Brain pericyte (primary cell): Measurements from ENCODE around the gene RAP1GAP.

Experiments
- DNase-seq: peaks from one replicate; pipeline ENCODE4 v3.0.0-alpha.2; 2012; ENCODE audit warnings: low read depth, low spot score

The RAP1GAP gene

GRCh38 chr1:21662426-21663247 is 6.5 kb downstream of the RAP1GAP start:
- DNase-seq = no peak

- no peak for DNase-seq
These were observed 7.3 kb downstream of the RAP1GAP start for GRCh38 chr1:21661886-21662285.

GRCh38 chr1:21659924-21660326 is 9.2 kb downstream of the RAP1GAP start:
- DNase-seq = no peak

- no peak for DNase-seq
These were observed 9.8 kb downstream of the RAP1GAP start for GRCh38 chr1:21659099-21659923.

- DNase-seq = no peak
These were observed 11.5 kb downstream of the RAP1GAP start for GRCh38 chr1:21657456-21658190.

DNA sequence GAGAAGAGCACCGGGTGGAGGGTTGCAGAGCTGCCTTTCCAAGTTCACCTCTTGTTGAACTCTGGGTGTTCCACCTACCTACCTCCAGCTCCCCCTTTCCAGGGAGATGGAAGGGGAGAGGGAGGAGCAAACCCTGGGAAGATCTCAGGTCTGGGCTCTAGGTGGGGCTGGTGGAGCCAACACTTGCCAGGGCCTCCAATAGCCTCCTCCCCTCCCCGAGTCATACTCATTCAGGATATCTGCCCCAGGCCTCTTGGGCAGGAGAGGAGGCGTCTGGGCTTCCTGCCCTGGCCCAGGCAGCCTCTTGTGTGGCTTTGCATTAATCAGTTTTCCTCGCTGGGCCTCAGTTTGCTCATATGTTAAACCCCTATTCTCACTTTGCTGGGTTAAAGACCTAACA is 13.4 kb downstream of the RAP1GAP start:
- no peak for DNase-seq

DNA sequence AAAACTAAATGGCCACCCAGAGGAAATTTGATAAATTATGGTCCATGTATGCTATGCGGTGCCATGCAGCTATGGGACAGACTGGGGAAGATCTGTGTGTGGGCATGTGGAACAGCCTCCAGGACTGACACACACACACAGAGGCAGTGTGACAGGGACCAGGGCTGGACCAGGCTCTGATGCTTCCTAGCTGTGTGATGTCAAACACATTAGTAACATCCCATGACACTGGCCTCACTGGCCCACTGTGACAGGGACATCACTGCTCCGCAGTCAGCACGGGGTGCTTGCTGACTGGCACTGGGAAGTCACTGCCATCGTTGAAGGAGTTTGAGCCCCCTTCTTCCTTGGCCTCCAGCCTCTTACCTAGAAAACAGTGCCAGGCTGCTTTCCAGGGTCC is 13.9 kb downstream of the RAP1GAP start:
- DNase-seq = no peak

- DNase-seq = no peak
These were observed 14.9 kb downstream of the RAP1GAP start for GRCh38 chr1:21654209-21654608.

GRCh38 chr1:21653744-21654100 is 15.4 kb downstream of the RAP1GAP start:
- DNase-seq = no peak

- DNase-seq = no peak
These were observed 16.0 kb downstream of the RAP1GAP start for GRCh38 chr1:21652937-21653743.

GRCh38 chr1:21652101-21652936 is 16.8 kb downstream of the RAP1GAP start:
- DNase-seq = no peak

GRCh38 chr1:21651214-21652042 is 17.7 kb downstream of the RAP1GAP start:
- no peak for DNase-seq

- DNase-seq = no peak
These were observed 18.8 kb downstream of the RAP1GAP start for GRCh38 chr1:21650400-21650799.

GRCh38 chr1:21649315-21649714 is 19.8 kb downstream of the RAP1GAP start:
- no peak for DNase-seq

GRCh38 chr1:21648791-21649190 is 20.4 kb downstream of the RAP1GAP start:
- no peak for DNase-seq

GRCh38 chr1:21648352-21648730 is 20.8 kb downstream of the RAP1GAP start:
- no peak for DNase-seq

- DNase-seq = no peak
These were observed 21.5 kb downstream of the RAP1GAP start for GRCh38 chr1:21647431-21648351.

GRCh38 chr1:21645550-21645949 is 23.6 kb downstream of the RAP1GAP start:
- no peak for DNase-seq

GRCh38 chr1:21644906-21645305 is 24.3 kb downstream of the RAP1GAP start:
- no peak for DNase-seq
